ENCODE results near the gene AJAP1. TPM values are rescaled to one million over a fixed set of nuclear protein-coding genes. Genes with fewer than 3 reads are reported as not detected.
A peak's percentile ranks its signal among the peaks of the same experiment; 100 is the strongest.

AJAP1 gene
- polyA plus RNA-seq, 1 donor from 2014 or later: 7.9 TPM

DNA sequence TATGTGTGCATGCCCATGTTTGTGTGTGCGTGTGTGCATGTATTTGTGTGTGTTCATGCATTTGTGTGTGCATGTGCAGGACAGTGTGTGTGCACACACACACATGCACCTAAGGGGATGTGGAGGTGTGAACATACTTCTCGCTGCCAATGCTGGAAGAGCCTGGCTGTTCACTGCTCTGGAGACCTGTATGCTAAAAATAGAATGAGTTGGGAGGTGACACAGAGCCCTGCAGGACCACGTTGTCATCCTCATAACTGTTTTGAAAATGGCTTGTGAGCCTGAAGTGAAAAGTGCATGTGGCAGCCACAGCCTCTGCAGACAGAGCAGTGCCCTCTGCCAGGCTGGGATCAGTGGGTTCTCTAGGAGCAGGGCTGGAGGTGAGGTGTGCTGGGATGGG, 95.8 kb downstream of the AJAP1 start:
- H4K20me1 ChIP-seq (ENCODE audit: insufficient read depth): no peaks in the 10 kb centered on the region
- H3K79me2 ChIP-seq (replicated peaks; ENCODE audit: insufficient read depth, low read length): no peaks in the 10 kb centered on the region
- H3K9ac ChIP-seq (ENCODE audit: low read length): peak overlapping the region; percentile 26
- H3K4me2 ChIP-seq (ENCODE audit: low read length): no peak overlapping the region
- no peaks in the 10 kb centered on the region for H3F3A ChIP-seq (ENCODE audit: insufficient read depth, low read length, poor library complexity, severe bottlenecking)
- peak overlapping the region; percentile 16 for H3K4me3 ChIP-seq (ENCODE audit: low read length)
- no peaks in the 10 kb centered on the region for H3K27me3 ChIP-seq (ENCODE audit: insufficient read depth, low read depth, low read length)
- H3K9me2 ChIP-seq (ENCODE audit: insufficient read depth, low read length): no peaks in the 10 kb centered on the region
- H3K27ac ChIP-seq (ENCODE audit: low read length): peak overlapping the region; percentile 20
- H3K9me3 ChIP-seq (ENCODE audit: low read length): peaks cover 7% of the 10 kb centered on the region
- peak; percentile 39 for TF ChIP-seq POLR2AphosphoS5 (IDR thresholded peaks at IDR 0.05)
- peak; percentile 43 for TF ChIP-seq MXI1 (conservative IDR thresholded peaks at IDR 0.05; ENCODE audit: poor library complexity, severe bottlenecking)
- TF ChIP-seq RAD21 (conservative IDR thresholded peaks at IDR 0.05): peak; percentile 18
- no peak for TF ChIP-seq EZH2 (IDR thresholded peaks at IDR 0.05; ENCODE audit: borderline replicate concordance, insufficient read depth, low read length, poor library complexity, severe bottlenecking)
- TF ChIP-seq, protein P1, sequence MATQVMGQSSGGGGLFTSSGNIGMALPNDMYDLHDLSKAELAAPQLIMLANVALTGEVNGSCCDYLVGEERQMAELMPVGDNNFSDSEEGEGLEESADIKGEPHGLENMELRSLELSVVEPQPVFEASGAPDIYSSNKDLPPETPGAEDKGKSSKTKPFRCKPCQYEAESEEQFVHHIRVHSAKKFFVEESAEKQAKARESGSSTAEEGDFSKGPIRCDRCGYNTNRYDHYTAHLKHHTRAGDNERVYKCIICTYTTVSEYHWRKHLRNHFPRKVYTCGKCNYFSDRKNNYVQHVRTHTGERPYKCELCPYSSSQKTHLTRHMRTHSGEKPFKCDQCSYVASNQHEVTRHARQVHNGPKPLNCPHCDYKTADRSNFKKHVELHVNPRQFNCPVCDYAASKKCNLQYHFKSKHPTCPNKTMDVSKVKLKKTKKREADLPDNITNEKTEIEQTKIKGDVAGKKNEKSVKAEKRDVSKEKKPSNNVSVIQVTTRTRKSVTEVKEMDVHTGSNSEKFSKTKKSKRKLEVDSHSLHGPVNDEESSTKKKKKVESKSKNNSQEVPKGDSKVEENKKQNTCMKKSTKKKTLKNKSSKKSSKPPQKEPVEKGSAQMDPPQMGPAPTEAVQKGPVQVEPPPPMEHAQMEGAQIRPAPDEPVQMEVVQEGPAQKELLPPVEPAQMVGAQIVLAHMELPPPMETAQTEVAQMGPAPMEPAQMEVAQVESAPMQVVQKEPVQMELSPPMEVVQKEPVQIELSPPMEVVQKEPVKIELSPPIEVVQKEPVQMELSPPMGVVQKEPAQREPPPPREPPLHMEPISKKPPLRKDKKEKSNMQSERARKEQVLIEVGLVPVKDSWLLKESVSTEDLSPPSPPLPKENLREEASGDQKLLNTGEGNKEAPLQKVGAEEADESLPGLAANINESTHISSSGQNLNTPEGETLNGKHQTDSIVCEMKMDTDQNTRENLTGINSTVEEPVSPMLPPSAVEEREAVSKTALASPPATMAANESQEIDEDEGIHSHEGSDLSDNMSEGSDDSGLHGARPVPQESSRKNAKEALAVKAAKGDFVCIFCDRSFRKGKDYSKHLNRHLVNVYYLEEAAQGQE (IDR thresholded peaks at IDR 0.05; ENCODE audit: borderline replicate concordance): no peak
- TF ChIP-seq, protein P2, sequence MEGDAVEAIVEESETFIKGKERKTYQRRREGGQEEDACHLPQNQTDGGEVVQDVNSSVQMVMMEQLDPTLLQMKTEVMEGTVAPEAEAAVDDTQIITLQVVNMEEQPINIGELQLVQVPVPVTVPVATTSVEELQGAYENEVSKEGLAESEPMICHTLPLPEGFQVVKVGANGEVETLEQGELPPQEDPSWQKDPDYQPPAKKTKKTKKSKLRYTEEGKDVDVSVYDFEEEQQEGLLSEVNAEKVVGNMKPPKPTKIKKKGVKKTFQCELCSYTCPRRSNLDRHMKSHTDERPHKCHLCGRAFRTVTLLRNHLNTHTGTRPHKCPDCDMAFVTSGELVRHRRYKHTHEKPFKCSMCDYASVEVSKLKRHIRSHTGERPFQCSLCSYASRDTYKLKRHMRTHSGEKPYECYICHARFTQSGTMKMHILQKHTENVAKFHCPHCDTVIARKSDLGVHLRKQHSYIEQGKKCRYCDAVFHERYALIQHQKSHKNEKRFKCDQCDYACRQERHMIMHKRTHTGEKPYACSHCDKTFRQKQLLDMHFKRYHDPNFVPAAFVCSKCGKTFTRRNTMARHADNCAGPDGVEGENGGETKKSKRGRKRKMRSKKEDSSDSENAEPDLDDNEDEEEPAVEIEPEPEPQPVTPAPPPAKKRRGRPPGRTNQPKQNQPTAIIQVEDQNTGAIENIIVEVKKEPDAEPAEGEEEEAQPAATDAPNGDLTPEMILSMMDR (IDR thresholded peaks at IDR 0.05; ENCODE audit: poor library complexity, severe bottlenecking): no peak
- no peak for TF ChIP-seq SMC3 (conservative IDR thresholded peaks at IDR 0.05; ENCODE audit: poor library complexity)
- no peak overlapping the region for H2AFZ ChIP-seq (ENCODE audit: low read depth, low read length)
- no peaks in the 10 kb centered on the region for H3K36me3 ChIP-seq (ENCODE audit: insufficient read depth, low read length)

DNA sequence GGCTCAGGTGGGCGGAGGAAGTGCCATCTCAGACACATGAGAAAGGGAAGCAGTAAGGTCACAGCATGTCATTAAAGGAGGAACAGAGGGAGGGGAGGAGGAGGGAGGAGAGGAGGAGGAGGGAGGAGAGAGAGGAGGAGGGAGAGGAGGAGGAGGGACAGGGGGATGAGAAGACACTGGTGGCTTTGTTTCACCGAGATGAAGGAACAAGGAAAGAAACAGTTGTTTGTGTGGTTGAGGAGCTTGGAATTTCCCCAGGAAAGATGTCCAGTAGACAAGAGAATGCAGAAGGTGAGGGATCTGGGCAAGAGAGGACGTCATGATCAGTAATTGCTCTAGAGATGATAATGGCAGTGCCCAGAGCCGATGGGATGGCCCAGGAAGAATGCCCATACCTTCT, 97.7 kb downstream of the AJAP1 start:
- TF ChIP-seq RAD21 (conservative IDR thresholded peaks at IDR 0.05) (no peak), SMC3 (conservative IDR thresholded peaks at IDR 0.05; ENCODE audit: poor library complexity) (no peak), EZH2 (IDR thresholded peaks at IDR 0.05; ENCODE audit: borderline replicate concordance, insufficient read depth, low read length, poor library complexity, severe bottlenecking) (no peak), MXI1 (conservative IDR thresholded peaks at IDR 0.05; ENCODE audit: poor library complexity, severe bottlenecking) (no peak), EP300 (conservative IDR thresholded peaks at IDR 0.05; ENCODE audit: poor library complexity, severe bottlenecking) (no peak), POLR2AphosphoS5 (IDR thresholded peaks at IDR 0.05) (no peak)
- TF ChIP-seq, protein P2 (IDR thresholded peaks at IDR 0.05; ENCODE audit: poor library complexity, severe bottlenecking): no peak
- TF ChIP-seq, protein P1 (IDR thresholded peaks at IDR 0.05; ENCODE audit: borderline replicate concordance): no peak
- Histone ChIP-seq H3K4me2 (ENCODE audit: low read length) (no peak overlapping the region), H3K79me2 (replicated peaks; ENCODE audit: insufficient read depth, low read length) (no peaks in the 10 kb centered on the region), H3K4me3 (ENCODE audit: low read length) (no peak overlapping the region), H4K20me1 (ENCODE audit: insufficient read depth) (no peaks in the 10 kb centered on the region), H3K9ac (ENCODE audit: low read length) (no peak overlapping the region), H3K9me2 (ENCODE audit: insufficient read depth, low read length) (no peaks in the 10 kb centered on the region), H3K36me3 (ENCODE audit: insufficient read depth, low read length) (no peaks in the 10 kb centered on the region), H3K9me3 (ENCODE audit: low read length) (peaks cover 7% of the 10 kb centered on the region), H3K27me3 (ENCODE audit: insufficient read depth, low read depth, low read length) (no peaks in the 10 kb centered on the region), H2AFZ (ENCODE audit: low read depth, low read length) (no peak overlapping the region), H3F3A (ENCODE audit: insufficient read depth, low read length, poor library complexity, severe bottlenecking) (no peaks in the 10 kb centered on the region), H3K27ac (ENCODE audit: low read length) (no peak overlapping the region)

All from neural cell (in vitro differentiated cells).